ENCODE data around the gene CHFR. TPM values are rescaled to one million over a fixed set of nuclear protein-coding genes. Genes with fewer than 3 reads are reported as not detected.
"Not testable (repeated sequence)": the region's sequence is repeated elsewhere in the genome, so short reads cannot be mapped to it uniquely, and the experiment has no call there.

The CHFR gene
- total RNA-seq, 1 experiment from 2014 or later: 11.3 TPM

GRCh38 chr12:132874620-132875019, 12.8 kb downstream of the CHFR start:
- not testable (repeated sequence) for DNase-seq (ENCODE audit: low spot score)

GRCh38 chr12:132874175-132874574, 13.2 kb downstream of the CHFR start:
- no peak for DNase-seq (ENCODE audit: low spot score)

GRCh38 chr12:132873724-132874123, 13.7 kb downstream of the CHFR start:
- DNase-seq (ENCODE audit: low spot score): no peak

GRCh38 chr12:132872975-132873421, 14.4 kb downstream of the CHFR start:
- no peak for DNase-seq (ENCODE audit: low spot score)

GRCh38 chr12:132872073-132872855, 15.1 kb downstream of the CHFR start:
- no peak for DNase-seq (ENCODE audit: low spot score)

- DNase-seq (ENCODE audit: low spot score): no peak
Observed at GRCh38 chr12:132869551-132869950, 17.9 kb downstream of the CHFR start.

- DNase-seq (ENCODE audit: low spot score): peak; percentile 12
Observed at GRCh38 chr12:132866251-132866828, 21.1 kb downstream of the CHFR start.

- DNase-seq (ENCODE audit: low spot score): no peak
Observed at GRCh38 chr12:132861558-132861957, 25.8 kb downstream of the CHFR start.

GRCh38 chr12:132858718-132859266, 28.6 kb downstream of the CHFR start:
- no peak for DNase-seq (ENCODE audit: low spot score)

GRCh38 chr12:132857019-132857418, 30.4 kb downstream of the CHFR start:
- DNase-seq (ENCODE audit: low spot score): not testable (repeated sequence)

- DNase-seq (ENCODE audit: low spot score): no peak
Observed at GRCh38 chr12:132856581-132856980, 30.8 kb downstream of the CHFR start.

- DNase-seq (ENCODE audit: low spot score): not testable (repeated sequence)
Observed at GRCh38 chr12:132855211-132855610, 32.2 kb downstream of the CHFR start.

- DNase-seq (ENCODE audit: low spot score): no peak
Observed at GRCh38 chr12:132853285-132854092, 33.9 kb downstream of the CHFR start.

- no peak for DNase-seq (ENCODE audit: low spot score)
Observed at GRCh38 chr12:132852496-132852895, 34.9 kb downstream of the CHFR start.

- DNase-seq (ENCODE audit: low spot score): no peak
Observed at GRCh38 chr12:132851465-132851864, 35.9 kb downstream of the CHFR start.

GRCh38 chr12:132850291-132850690, 37.1 kb downstream of the CHFR start:
- DNase-seq (ENCODE audit: low spot score): no peak

GRCh38 chr12:132848521-132848920, 38.9 kb downstream of the CHFR start:
- DNase-seq (ENCODE audit: low spot score): no peak

- no peak for DNase-seq (ENCODE audit: low spot score)
Observed at GRCh38 chr12:132847363-132848356, 39.7 kb downstream of the CHFR start.

GRCh38 chr12:132844681-132845080, 42.7 kb downstream of the CHFR start:
- not testable (repeated sequence) for DNase-seq (ENCODE audit: low spot score)

- no peak for DNase-seq (ENCODE audit: low spot score)
Observed at GRCh38 chr12:132842449-132843045, 44.9 kb downstream of the CHFR start.
